ENCODE results near the gene SSH2.
A peak's percentile ranks its signal among the peaks of the same experiment; 100 is the strongest.

GRCh38 chr17:29778956-29779811 lies 150.8 kb downstream of the SSH2 start:
- TF ChIP-seq CTCF (IDR thresholded peaks at IDR 0.05 in 4 of 5, conservative IDR thresholded peaks at IDR 0.05 in 1 of 5) (peak; percentile 71 to 96 (median 87)), POLR2A (IDR thresholded peaks at IDR 0.05) (no peak)
